Adipose tissue (tissue), 3 donors: ENCODE data around the gene MAML2. TPM values are rescaled to one million over a fixed set of nuclear protein-coding genes. Genes with fewer than 3 reads are reported as not detected.

Experiments
- H3K27ac ChIP-seq: one replicate; pipeline ENCODE4 v1.5.1; 2013; ENCODE audit warnings: low read depth, low read length
- WGBS, 3 donors: extraction: QIAGEN DNeasy Blood & Tissue Kit; methylation state at CpG; one replicate each; pipeline ENCODE4 v1.1.7; 2013; 5-methylcytosine and 5-hydroxymethylcytosine counted together
- polyA plus RNA-seq, 3 donors: library from polyadenylated mRNA; stranded (reverse); fragments of 200-250 nt; gene quantifications; one replicate each; pipeline ENCODE4 v1.2.3, GENCODE V29; 2013
- donor health status: healthy with polysubstance abuse.
- donor health status: Bipolar disorder and iron deficiency.
- donor health status: healthy.

MAML2 gene
- polyA plus RNA-seq, 3 donors: 1.8 to 8.7 (median 5.4) TPM

- WGBS, 3 donors: 73 to 85% (median 80%) methylated on average over 6 of the region's 6 CpGs
- H3K27ac ChIP-seq: no peak overlapping the region
Observed at GRCh38 chr11:96232132-96232531, 110.9 kb downstream of the MAML2 start.

- WGBS, 3 donors: 50 to 76% (median 61%) methylated on average over 5 of the region's 5 CpGs
- H3K27ac ChIP-seq: no peak overlapping the region
Observed at GRCh38 chr11:96230686-96231085, 112.3 kb downstream of the MAML2 start.

- H3K27ac ChIP-seq: no peak overlapping the region
- 67 to 75% (median 72%) methylated on average over 2 of the region's 2 CpGs for WGBS, 3 donors
Observed at GRCh38 chr11:96229354-96229977, 113.5 kb downstream of the MAML2 start.

GRCh38 chr11:96228910-96229309 lies 114.1 kb downstream of the MAML2 start:
- H3K27ac ChIP-seq: no peak overlapping the region

- 57 to 69% (median 60%) methylated on average over 4 of the region's 4 CpGs for WGBS, 3 donors
- no peak overlapping the region for H3K27ac ChIP-seq
Observed at GRCh38 chr11:96228473-96228891, 114.5 kb downstream of the MAML2 start.

GRCh38 chr11:96227244-96227643 lies 115.8 kb downstream of the MAML2 start:
- WGBS, 3 donors: 93 to 98% (median 93%) methylated on average over 1 of the region's 1 CpG
- H3K27ac ChIP-seq: no peak overlapping the region

- H3K27ac ChIP-seq: no peak overlapping the region
- WGBS, 3 donors: 81 to 97% (median 94%) methylated on average over 1 of the region's 1 CpG
Observed at GRCh38 chr11:96223083-96223482, 119.9 kb downstream of the MAML2 start.

- no peak overlapping the region for H3K27ac ChIP-seq
- WGBS, 3 donors: 87 to 92% (median 91%) methylated on average over 6 of the region's 6 CpGs
Observed at GRCh38 chr11:96222102-96222501, 120.9 kb downstream of the MAML2 start.

GRCh38 chr11:96221244-96222070 lies 121.5 kb downstream of the MAML2 start:
- WGBS, 3 donors: 30 to 52% (median 47%) methylated on average over 4 of the region's 4 CpGs

GRCh38 chr11:96219981-96220623 lies 122.9 kb downstream of the MAML2 start:
- WGBS, 3 donors: 20 to 45% (median 41%) methylated on average over 3 of the region's 3 CpGs

More at GRCh38 chr11:96221244-96222070, 121.5 kb downstream of the MAML2 start:
- H3K27ac ChIP-seq: no peak overlapping the region

GRCh38 chr11:96218901-96219300 lies 124.1 kb downstream of the MAML2 start:
- H3K27ac ChIP-seq: no peak overlapping the region
- WGBS, 3 donors: 53 to 85% (median 77%) methylated on average over 3 of the region's 3 CpGs

More at GRCh38 chr11:96219981-96220623, 122.9 kb downstream of the MAML2 start:
- no peak overlapping the region for H3K27ac ChIP-seq

GRCh38 chr11:96218006-96218405 lies 125.0 kb downstream of the MAML2 start:
- no peak overlapping the region for H3K27ac ChIP-seq
- 38 to 64% (median 55%) methylated on average over 5 of the region's 5 CpGs for WGBS, 3 donors

- H3K27ac ChIP-seq: no peak overlapping the region
- WGBS, 3 donors: 85 to 94% (median 91%) methylated on average over 5 of the region's 5 CpGs
Observed at GRCh38 chr11:96217206-96217605, 125.8 kb downstream of the MAML2 start.

GRCh38 chr11:96215826-96216225 lies 127.2 kb downstream of the MAML2 start:
- H3K27ac ChIP-seq: no peak overlapping the region

GRCh38 chr11:96215110-96215782 lies 127.7 kb downstream of the MAML2 start:
- WGBS, 3 donors: 17 to 19% (median 18%) methylated on average over 7 of the region's 7 CpGs
- no peak overlapping the region for H3K27ac ChIP-seq

- 21 to 27% (median 21%) methylated on average over 1 of the region's 1 CpG for WGBS, 3 donors
Observed at GRCh38 chr11:96214777-96215109, 128.3 kb downstream of the MAML2 start.

GRCh38 chr11:96213500-96213899 lies 129.5 kb downstream of the MAML2 start:
- WGBS, 3 donors: 40 to 52% (median 45%) methylated on average over 2 of the region's 2 CpGs
- H3K27ac ChIP-seq: no peak overlapping the region

More at GRCh38 chr11:96214777-96215109, 128.3 kb downstream of the MAML2 start:
- no peak overlapping the region for H3K27ac ChIP-seq

GRCh38 chr11:96211436-96211835 lies 131.6 kb downstream of the MAML2 start:
- WGBS, 3 donors: 80 to 91% (median 89%) methylated on average over 2 of the region's 2 CpGs
- H3K27ac ChIP-seq: no peak overlapping the region
